GM21737 (cell line): ENCODE results near the gene VWF.
"Not testable (repeated sequence)": the region's sequence is repeated elsewhere in the genome, so short reads cannot be mapped to it uniquely, and the experiment has no call there.

ENCODE experiments used
- ATAC-seq: cut with Tn5 transposase; IDR thresholded peaks from one replicate; pipeline ENCODE4 v1.9.1; 2021; ENCODE audit warnings: mild to moderate bottlenecking, moderate library complexity; ENCODE audit not compliant: unreplicated experiment

The VWF gene

GRCh38 chr12:6146509-6146908 lies 22.0 kb upstream of the VWF start:
- ATAC-seq, result no peak

GRCh38 chr12:6145564-6145963 lies 21.1 kb upstream of the VWF start:
- ATAC-seq, result no peak

DNA sequence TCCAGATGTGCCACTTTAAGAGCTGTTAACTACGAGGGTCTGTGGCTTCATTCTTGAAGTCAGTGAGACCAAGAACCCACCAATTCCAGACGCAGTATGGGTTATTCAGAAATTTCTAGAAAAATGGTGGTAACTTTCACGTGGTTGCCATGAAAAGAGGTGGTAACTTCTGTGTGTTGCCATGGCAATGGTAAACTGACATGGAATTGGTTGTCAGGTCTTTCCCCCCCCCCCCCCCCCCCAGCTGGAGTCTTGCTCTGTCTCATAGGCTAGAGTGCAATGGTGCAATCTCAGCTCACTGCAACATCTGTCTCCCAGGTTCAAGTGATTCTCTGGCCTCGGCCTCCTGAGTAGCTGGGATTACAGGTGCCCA lies 18.8 kb upstream of the VWF start:
- ATAC-seq, result no peak

DNA sequence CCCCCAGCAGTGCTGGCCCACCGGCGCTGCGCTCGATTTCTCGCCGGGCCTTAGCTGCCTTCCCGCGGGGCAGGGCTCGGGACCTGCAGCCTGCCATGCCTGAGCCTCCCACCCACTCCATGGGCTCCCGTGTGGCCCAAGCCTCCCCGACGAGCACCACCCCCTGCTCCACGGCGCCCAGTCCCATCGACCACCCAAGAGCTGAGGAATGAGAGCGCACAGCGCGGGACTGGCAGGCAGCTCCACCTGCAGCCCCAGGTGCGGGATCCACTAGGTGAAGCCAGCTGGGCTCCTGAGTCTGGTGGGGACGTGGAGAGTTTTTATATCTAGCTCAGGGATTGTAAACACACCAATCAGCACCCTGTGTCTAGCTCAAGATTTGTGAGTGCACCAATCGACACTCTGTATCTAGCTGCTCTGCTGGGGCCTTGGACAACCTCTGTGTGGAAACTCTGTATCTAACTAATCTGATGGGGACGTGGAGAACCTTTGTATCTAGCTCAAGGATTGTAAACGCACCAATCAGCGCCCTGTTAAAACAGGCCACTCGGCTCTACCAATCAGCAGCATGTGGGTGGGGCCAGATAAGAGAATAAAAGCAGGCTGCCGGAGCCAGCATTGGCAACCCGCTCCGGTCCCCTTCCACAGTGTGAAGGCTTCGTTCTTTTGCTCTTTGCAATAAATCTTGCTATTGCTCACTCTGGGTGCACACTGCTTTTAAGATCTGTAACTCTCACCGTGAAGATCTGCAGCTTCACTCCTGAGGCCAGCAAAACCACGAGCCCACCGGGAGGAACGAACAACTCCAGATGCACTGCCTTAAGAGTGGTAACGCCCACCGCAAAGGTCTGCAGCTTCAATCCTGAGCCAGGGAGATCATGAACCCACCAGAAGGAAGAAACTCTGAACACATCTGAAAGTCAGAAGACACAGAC lies 18.2 kb upstream of the VWF start:
- not testable (repeated sequence) for ATAC-seq

- not testable (repeated sequence) for ATAC-seq
Observed at GRCh38 chr12:6141731-6142367, 17.4 kb upstream of the VWF start.

DNA sequence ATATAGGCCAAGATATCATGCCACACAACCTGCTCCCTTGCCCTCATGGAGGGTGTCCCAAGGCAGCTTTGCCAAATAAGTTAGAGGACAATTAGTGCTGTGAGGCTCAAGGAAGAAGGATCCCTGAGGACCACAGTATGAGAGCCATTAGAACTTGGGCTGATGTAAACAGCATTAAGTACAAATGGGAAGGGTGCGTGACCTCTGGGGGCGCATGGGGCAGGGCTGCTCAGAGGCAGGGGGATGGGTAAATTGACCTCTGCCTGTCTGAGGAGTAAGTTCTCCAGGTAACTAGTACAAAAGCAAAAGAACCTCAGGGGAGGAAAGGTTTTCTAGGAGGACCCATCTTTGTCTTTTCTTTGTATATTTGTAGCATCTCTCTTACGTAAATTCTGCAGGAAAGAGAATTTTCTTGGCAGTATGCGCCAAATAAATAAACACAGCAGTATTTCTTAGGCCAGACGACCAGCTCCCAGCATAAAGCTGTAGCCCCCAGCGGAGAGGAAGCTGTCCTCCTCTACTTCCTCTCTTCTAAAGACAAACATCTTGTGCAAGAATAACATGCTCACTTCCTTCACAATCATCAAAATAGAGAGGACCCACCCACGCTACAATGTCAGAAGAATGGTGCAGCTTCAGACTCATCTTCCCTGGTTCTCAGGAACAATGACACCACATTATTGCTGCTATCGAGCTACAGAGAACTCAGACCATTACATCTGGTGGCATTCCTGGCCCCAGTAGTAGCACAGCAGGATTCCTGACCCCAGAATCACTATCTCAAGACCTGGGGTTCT lies 16.4 kb upstream of the VWF start:
- no peak for ATAC-seq

DNA sequence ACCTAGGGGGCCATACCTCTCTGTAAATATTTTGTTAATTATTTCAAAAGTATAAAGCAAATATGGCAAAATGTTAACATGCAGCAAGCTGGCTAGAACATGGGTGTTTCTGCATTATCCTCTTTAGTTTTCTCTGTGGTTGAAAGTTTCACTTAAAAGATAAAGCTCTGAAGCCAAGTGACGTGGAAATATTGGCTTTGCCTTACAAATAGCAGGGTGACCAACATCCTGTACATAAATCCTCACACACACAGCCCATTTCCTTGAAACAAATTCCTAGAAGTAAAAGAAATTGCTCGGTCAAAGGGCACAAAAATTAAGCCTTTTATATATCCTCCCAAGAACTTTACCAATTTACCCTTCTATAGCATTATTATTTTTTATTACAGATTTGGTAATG lies 10.6 kb upstream of the VWF start:
- ATAC-seq, result no peak

GRCh38 chr12:6133642-6134041 lies 9.2 kb upstream of the VWF start:
- no peak for ATAC-seq

GRCh38 chr12:6132496-6132895 lies 8.0 kb upstream of the VWF start:
- no peak for ATAC-seq

DNA sequence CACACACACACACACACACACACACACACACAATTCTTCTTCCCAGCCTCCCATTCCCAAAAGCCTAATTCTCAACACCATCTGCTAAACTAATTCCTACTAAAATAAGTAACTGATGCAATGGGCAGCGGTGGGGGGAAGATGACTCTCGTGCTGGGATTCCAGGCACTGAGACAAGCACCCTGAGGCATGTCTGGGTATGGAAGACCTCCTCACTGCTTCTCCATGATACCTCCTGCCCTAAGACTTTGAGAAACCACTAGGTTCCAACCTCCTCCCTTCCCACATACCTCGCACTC lies 789 bp upstream of the VWF start:
- ATAC-seq, result no peak

DNA sequence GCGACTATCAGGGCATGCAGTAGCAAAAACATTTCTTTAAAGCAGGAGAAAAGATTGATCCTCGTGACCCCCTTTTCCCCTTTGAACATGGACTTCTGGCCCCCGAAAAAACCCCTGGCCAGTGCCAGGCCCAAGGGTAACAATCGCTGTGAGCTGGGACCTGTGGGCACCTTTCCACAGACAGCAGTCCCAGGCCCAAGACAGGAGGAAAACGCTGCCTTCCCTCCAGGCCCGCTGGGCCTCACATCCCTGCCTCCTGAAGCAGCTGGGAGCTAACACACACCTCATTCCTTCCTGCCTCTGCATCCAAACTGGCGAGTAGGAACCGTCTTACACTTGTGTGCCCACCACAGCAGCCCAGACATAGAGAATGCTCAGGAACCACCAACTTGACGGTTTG lies 1.2 kb downstream of the VWF start:
- no peak for ATAC-seq

DNA sequence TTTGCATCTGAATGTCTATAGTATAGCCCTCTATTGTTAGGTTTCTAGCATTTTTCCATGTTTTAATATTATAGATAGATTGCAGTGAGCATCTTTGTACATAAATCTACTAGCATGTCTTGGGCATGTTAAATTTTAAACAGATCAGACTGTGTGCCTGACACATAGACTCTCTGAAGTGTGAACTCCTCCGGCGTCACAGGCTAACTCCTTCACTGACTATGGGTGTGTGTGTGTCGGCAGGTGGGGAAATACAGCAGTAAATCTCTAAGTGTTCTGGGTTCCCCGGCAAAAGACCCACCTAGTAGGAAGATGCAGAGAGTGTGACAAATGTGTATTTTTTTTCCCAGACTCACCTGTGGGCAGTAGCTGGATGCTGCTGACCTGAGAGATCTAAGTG lies 2.3 kb downstream of the VWF start:
- no peak for ATAC-seq

GRCh38 chr12:6120796-6121473 lies 3.5 kb downstream of the VWF start:
- ATAC-seq, result no peak

- ATAC-seq, result no peak
Observed at GRCh38 chr12:6118891-6119568, 5.4 kb downstream of the VWF start.

DNA sequence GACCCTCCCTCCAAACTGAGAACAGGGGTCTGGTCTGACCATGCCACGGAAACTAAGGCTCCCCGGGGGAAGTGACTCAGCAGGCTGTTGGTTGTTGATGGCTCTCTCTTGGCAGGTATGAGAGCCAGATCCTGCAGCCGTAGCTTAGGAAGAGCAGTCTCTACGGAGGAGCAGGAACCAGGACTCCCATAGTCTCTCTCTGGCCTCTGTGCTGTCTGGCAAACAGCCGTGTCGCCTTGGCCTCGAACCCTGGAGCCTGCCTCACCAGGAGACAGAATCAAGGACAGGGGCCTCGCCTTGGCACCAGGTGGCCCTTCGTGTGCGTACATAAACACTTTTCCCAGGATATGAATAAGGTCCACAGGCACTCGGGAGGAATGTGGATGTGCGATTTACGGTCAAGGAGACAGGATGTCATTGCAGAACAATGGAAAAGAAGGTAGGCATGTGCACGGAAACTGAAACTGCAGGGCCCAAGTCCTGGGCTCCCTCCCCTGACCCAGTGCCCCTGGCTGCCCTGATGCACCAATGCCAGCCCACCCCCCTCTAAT lies 7.9 kb downstream of the VWF start:
- no peak for ATAC-seq

GRCh38 chr12:6115389-6115788 lies 9.1 kb downstream of the VWF start:
- no peak for ATAC-seq

DNA sequence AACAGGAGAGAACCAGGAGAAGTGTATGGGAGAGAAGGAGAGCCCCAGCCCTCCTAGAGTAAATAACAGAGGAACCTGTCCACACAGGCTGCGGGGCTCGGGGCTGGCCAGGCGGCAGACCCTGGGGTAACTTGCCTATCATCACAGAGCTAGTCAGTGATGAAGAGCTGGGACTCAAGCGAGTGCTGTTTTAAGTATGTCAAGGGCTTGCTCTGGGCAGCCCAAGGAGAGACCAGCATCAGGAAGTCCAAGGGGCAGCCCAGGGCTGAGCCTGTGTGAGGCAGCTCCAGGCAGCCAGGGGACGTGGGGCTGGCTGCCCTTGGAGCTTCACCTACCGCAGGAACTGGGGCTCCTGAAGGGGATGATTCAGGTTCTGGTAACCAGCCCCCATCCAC lies 10.0 kb downstream of the VWF start:
- no peak for ATAC-seq

GRCh38 chr12:6113691-6114475 lies 10.6 kb downstream of the VWF start:
- no peak for ATAC-seq

- no peak for ATAC-seq
Observed at GRCh38 chr12:6112004-6112403, 12.5 kb downstream of the VWF start.

- ATAC-seq, result no peak
Observed at GRCh38 chr12:6110006-6110405, 14.5 kb downstream of the VWF start.
